Activated T-cell treated with anti-CD3 and anti-CD28 coated beads, Interleukin-2, amount 50 U/mL, for 48 hours (primary cell): ENCODE results near the gene STAC2.
"Not testable (repeated sequence)": the region's sequence is repeated elsewhere in the genome, so short reads cannot be mapped to it uniquely, and the experiment has no call there.

ENCODE experiments used
- DNase-seq, 2 experiments: peaks; one replicate each; pipeline ENCODE4 v3.0.0-alpha.2; 2020

Gene STAC2

GRCh38 chr17:39186481-39187002 is 39.2 kb downstream of the STAC2 start:
- no peak for DNase-seq

DNA sequence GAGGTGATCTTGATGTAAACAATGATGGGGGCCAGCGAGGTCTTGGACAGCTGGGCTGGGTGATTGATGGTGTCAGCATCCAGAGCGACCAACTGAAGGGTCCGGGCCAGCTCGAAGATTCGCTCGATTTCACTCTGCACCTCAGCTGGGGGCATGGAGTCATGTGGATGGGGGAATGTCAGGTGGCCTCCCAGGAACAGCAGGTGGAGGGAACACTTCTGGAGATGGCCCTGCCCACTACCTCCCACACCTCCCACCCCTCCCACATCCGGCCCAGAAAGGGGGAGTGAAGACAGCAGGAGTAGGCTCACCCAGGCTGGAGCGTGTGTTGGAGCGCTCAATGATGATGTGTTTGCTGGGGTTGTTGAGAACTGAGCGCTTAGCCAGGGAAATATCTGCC is 42.0 kb downstream of the STAC2 start:
- DNase-seq = no peak

- DNase-seq = no peak
Measured at GRCh38 chr17:39183045-39183444, 42.7 kb downstream of the STAC2 start.

- no peak for DNase-seq
Measured at GRCh38 chr17:39181303-39181702, 44.4 kb downstream of the STAC2 start.

DNA sequence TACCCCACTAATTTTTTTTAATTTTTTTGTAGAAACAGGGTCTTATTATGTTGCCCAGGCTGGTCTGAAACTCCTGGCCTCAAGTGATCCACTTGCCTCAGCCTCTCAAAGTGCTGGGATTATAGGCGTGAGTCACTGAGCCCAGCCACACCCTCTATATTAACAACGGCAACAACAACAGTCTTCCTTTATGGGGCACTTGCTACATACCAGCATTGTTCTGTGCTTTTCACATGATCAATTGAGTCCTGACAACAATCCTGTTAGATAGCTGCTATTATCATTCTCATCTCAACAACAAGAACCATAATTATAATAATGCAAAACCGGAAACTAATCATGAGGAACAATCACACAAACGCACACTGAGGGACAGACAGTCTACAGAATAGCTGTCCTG is 47.2 kb downstream of the STAC2 start:
- no peak for DNase-seq

- DNase-seq = no peak
Measured at GRCh38 chr17:39177256-39177655, 48.5 kb downstream of the STAC2 start.

- no peak for DNase-seq
Measured at GRCh38 chr17:39175695-39176093, 50.1 kb downstream of the STAC2 start.

GRCh38 chr17:39174920-39175694 is 50.6 kb downstream of the STAC2 start:
- peak; percentile 81 to 83 for DNase-seq

GRCh38 chr17:39173526-39174274 is 52.0 kb downstream of the STAC2 start:
- no peak for DNase-seq

DNA sequence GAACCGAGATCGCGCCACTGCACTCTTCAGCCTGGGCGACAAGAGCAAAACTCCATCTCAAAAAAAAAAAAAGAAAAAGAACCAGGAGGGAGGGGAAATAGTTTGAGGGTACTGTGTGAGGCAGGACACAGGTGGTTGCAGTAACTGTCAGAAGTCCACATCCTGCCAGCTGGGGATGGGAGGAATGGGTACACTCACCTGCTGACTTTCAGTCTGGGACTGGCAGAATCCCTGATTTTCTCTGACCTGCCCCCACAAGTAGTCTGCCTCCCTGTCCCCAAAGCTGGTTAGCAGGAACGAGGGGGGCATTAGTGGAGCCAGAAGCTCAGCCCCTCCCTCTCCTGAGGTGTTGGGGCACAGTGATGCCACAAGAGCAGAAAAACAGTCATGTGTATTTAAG is 52.7 kb downstream of the STAC2 start:
- DNase-seq = no peak

GRCh38 chr17:39171933-39172332 is 53.8 kb downstream of the STAC2 start:
- no peak for DNase-seq

DNA sequence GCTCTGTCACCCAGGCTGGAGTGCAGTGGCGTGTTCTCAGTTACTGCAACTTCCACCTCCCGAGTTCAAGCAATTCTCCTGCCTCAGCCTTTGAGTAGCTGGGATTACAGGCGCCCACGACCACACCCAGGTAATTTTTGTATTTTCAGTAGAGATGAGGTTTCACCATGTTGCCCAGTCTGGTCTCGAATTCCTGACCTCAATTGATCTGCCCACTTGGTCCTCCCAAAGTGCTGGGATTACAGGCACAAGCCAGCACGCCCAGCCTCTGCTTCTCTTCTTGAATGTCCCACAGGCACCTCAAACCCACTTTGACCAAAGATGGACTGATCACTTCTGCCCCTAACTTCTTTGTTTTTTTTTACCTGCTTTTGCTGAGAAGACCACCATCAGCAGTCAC is 55.2 kb downstream of the STAC2 start:
- no peak for DNase-seq

DNA sequence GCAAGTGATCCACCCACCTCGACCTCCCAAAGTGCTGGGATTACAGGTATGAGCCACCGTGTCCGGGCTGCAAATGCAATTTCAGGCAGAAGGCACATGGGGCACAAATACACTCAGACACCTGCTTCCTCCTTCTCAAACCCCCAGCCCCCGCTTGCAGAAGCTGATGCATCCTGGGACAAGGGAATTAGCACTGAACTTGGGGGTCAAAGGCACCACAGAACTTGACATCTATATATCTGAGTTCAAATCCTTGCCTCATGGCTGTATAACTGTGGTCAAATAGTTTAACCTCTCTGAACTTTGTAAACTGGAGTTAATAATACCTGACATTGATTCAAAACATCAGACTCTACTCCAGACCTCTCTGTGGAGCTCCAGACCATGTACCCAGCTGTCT is 55.6 kb downstream of the STAC2 start:
- no peak for DNase-seq

DNA sequence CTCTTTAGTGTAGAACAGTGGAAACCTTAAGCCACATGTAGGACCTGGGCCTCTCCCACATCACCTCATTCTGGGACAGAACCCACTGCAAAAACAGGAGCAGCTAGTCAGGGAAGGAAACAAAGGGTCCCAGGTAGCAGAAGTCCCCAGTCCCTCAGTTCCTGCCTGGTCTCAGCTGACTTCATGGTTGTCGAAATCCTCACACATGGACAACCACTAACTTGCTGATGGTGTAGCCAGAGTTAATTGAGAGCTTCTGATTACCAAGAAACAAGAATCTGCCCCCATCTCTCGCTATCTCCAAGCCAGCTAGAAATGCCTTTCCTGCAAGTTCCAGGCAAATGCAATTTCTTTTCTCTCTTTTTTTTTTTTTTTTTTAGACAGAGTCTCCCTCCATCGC is 56.2 kb downstream of the STAC2 start:
- DNase-seq = no peak

DNA sequence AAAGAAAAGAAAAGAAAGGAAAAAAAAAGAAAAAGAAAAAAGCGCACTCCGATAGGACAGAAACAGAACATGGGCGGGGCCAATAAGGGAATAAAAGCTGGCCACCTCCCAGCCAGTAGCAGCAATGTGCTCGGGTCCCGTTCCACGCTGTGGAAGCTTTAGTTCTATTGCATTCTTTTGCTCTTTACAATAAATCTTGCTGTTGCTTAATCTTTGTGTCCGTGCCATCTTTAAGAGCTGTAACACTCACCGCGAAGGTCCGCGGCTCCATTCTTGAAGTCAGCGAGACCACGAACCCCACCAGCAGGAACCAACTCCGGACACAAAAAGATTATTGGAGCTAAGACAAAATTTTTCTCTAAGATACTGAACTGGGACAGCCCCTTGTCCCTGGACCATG is 56.6 kb downstream of the STAC2 start:
- no peak for DNase-seq

DNA sequence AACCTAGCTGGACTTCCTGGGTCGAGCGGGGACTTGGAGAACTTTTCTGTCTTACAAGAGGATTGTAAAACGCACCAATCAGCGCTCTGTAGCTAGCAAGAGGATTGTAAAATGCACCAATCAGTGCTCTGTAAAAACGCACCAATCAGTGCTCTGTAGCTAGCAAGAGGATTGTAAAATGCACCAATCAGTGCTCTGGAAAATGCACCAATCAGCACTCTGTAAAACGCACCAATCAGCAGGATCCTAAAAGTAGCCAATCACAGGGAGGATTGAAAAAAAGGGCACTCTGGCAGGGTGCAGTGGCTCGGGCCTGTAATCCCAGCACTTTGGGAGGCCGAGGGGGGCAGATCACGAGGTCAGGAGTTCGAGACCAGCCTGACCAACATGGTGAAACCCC is 57.2 kb downstream of the STAC2 start:
- DNase-seq = not testable (repeated sequence)

DNA sequence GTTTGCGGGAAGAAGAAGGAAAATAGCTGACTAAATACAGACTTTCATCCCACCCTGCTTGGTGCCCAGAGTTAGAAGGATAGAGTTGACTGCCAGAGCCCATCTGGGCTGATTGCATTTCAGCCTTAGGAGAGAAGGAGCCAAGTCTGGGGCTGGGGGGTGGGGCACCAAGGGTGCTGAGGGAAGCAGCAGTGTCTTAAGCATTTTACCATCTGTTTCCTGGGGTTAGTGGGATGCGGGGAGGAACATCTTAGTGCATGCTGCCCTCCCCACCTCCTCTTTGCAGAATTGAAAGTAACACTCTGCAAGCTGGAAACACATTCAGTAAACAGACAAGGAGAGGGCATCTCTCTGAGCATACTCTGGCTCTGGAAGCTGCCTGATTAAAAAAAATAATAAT is 58.3 kb downstream of the STAC2 start:
- DNase-seq = no peak

GRCh38 chr17:39166437-39167335 is 59.1 kb downstream of the STAC2 start:
- no peak for DNase-seq

- DNase-seq = no peak
Measured at GRCh38 chr17:39165841-39166349, 59.9 kb downstream of the STAC2 start, which contains the start of gene ARL5C. ARL5C (minus strand) TSS chr17:39166161; CDS start chr17:39165760, 401 bp downstream.

- DNase-seq = peak in 1 of 2 experiments; percentile 39
Measured at GRCh38 chr17:39165178-39165840, 60.4 kb downstream of the STAC2 start.

DNA sequence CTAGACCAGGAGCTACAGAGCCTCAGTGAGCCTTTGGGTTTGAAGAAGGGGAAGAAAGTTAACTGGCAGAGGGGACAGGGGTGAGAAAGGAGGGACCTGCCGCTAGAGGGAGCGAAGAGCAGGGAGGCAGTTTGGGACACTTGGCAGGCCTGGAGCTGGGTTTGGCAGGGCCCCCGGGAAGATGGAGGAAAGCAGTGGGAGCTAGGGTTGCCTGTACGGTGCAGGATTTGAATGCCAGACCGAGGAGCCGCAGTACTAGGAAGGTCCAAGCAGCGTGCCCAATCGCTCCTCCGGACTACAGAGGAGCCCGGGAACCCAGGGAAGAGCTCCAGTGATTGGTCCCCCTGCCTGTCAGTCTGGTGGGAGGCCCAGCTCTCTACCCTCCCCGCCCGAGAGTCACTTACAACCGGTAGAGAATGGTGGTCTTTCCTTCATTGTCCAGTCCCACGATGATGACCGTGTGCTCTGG is 61.0 kb downstream of the STAC2 start:
- peak; percentile 85 to 87 for DNase-seq

- DNase-seq = no peak
Measured at GRCh38 chr17:39161962-39162361, 63.8 kb downstream of the STAC2 start.
